ENCODE measurements around the gene LYRM1. TPM values are rescaled to one million over a fixed set of nuclear protein-coding genes. Genes with fewer than 3 reads are reported as not detected.

LYRM1 gene
- polyA plus RNA-seq, 1 of the 3 experiments (the other 2 are of a cell fraction), result 18.1 TPM

DNA sequence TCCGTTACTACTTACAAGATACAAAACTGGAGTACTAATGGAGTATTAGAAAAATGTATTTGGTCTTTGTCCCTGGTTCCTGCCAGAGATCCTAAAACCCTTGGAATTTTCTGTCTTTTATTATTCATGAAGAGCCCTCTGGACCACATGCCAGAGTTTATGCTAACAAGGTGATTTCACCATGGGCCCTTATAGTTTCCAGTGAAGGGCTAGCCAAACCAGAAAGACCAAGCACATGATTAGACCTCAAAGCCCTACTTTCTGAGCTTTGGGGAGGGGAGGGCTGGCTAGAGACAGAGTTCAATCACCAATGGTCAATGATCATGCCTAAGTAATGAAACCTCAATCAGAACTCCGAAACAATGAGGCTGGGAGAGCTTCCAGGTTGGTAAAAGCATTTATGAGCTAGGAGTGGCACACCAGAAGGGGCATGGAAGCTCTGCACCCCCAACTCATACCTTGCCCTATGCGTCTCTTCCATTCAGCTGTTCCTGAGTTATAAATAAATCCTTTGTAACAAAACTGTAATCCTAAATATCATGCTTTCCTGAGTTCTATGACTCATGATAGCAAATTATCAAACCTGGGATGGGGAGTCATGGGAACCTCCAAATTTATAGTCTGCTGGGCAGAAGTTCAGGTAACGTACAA is 10.8 kb upstream of the LYRM1 start (continued):
- TF ChIP-seq, protein P1, sequence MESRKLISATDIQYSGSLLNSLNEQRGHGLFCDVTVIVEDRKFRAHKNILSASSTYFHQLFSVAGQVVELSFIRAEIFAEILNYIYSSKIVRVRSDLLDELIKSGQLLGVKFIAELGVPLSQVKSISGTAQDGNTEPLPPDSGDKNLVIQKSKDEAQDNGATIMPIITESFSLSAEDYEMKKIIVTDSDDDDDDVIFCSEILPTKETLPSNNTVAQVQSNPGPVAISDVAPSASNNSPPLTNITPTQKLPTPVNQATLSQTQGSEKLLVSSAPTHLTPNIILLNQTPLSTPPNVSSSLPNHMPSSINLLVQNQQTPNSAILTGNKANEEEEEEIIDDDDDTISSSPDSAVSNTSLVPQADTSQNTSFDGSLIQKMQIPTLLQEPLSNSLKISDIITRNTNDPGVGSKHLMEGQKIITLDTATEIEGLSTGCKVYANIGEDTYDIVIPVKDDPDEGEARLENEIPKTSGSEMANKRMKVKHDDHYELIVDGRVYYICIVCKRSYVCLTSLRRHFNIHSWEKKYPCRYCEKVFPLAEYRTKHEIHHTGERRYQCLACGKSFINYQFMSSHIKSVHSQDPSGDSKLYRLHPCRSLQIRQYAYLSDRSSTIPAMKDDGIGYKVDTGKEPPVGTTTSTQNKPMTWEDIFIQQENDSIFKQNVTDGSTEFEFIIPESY (IDR thresholded peaks at IDR 0.05; ENCODE audit: borderline replicate concordance, low read depth), result no peak

DNA sequence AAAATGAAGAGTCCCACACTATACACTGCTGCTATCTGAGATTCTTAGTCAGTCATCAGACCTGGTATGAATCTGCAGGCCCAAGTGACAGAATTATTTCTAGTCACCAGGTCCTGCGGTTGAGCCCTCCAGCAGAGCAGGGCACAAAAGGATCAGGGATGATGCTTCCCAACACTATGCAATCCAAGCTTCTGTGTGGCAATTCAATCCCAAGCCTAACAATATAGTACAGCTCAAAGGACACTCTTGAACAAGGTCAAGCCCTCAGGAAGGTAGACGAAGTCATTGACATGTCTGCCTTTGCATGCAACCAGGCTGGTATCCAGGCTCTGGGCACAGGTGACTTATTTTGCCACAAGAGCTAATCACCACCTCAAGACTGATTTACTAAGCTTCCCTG is 6.2 kb upstream of the LYRM1 start:
- Histone ChIP-seq H3K9me3 (no peaks in the 10 kb centered on the region), H3K4me3 (ENCODE audit: low read depth in 2 of 2, low read length in 1 of 2) (no peak overlapping the region), H2AFZ (ENCODE audit: low read depth) (no peak overlapping the region), H3K4me2 (no peak overlapping the region), H4K20me1 (ENCODE audit: insufficient read depth) (peaks cover 15% of the 10 kb centered on the region), H3K79me2 (ENCODE audit: insufficient read depth) (peaks cover 100% of the 10 kb centered on the region), H3K9ac (no peak overlapping the region), H3F3A (replicated peaks; ENCODE audit: insufficient read depth) (no peaks in the 10 kb centered on the region), H3K27ac (ENCODE audit: low read depth in 2 of 2, low read length in 1 of 2) (no peak overlapping the region), H3K4me1 (ENCODE audit: control insufficient read depth in 1 of 2, insufficient read depth in 2 of 2, low read depth in 1 of 2, low read length in 1 of 2) (peaks cover 0 to 5% of the 10 kb centered on the region in 2 experiments; a peak in 3 of 4 replicates), H3K9me2 (no peaks in the 10 kb centered on the region), H3K36me3 (replicated peaks in 1 of 2; ENCODE audit: control insufficient read depth in 1 of 2, insufficient read depth in 2 of 2, low read length in 1 of 2) (peaks cover 12 to 30% of the 10 kb centered on the region in 2 experiments), H3K27me3 (ENCODE audit: insufficient read depth) (no peaks in the 10 kb centered on the region)
- DNase-seq, result no peak
- POLR2A ChIA-PET, result no interaction called here
- TF ChIP-seq EP300 (IDR thresholded peaks at IDR 0.05; ENCODE audit: borderline replicate concordance in 1 of 2, low read depth in 1 of 2, low read length in 1 of 2) (no peak), RAD21 (IDR thresholded peaks at IDR 0.05; ENCODE audit: low read length) (no peak), SMC3 (IDR thresholded peaks at IDR 0.05; ENCODE audit: low read depth, low read length) (no peak), GABPA (IDR thresholded peaks at IDR 0.05; ENCODE audit: low read depth) (no peak), RXRA (IDR thresholded peaks at IDR 0.05; ENCODE audit: borderline replicate concordance, low read depth) (no peak)
- CTCF ChIA-PET, result no interaction called here
- 77% methylated on average over 2 of the region's 2 CpGs for WGBS (ENCODE audit: low lambda C conversion rate)

DNA sequence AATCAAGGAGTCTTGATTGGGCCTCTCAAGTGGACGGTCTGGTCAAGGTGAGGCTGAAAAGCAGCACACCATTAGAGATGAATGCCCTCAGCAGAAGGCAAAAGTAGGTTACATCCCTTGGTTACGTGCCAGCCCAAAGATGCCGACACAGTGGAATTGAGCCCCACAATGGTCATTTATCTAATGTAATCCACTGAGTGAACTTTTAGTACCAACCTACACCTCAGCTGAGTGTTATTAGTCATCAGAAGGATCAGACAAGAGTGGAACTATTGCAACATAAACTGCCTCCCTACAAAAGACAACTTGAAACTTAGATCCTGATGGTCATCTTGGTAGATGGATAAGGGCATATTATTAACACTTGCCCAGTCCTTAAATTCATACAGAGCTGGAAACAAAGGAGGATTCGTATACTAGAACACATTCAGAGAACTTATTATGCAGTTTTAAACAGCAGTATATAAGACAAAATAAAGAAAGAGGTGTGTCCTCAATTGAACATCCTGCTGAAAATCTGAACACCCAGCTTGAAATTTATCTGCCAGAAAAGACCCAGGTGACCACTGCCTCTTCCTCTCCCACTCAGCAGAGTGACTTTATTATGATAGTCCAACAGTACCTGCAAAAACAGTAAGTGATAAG is 3.2 kb upstream of the LYRM1 start:
- Histone ChIP-seq H3K27me3 (ENCODE audit: insufficient read depth) (no peaks in the 10 kb centered on the region), H3K27ac (ENCODE audit: low read depth in 2 of 2, low read length in 1 of 2) (no peak overlapping the region), H3K9me3 (no peaks in the 10 kb centered on the region), H4K20me1 (ENCODE audit: insufficient read depth) (peaks cover 15% of the 10 kb centered on the region), H3K4me3 (ENCODE audit: low read depth in 2 of 2, low read length in 1 of 2) (no peak overlapping the region), H3K9me2 (no peaks in the 10 kb centered on the region), H3F3A (replicated peaks; ENCODE audit: insufficient read depth) (no peaks in the 10 kb centered on the region), H3K4me1 (ENCODE audit: control insufficient read depth in 1 of 2, insufficient read depth in 2 of 2, low read depth in 1 of 2, low read length in 1 of 2) (peaks cover 0 to 7% of the 10 kb centered on the region in 2 experiments; a peak in 3 of 4 replicates), H3K79me2 (ENCODE audit: insufficient read depth) (peaks cover 91% of the 10 kb centered on the region), H3K36me3 (replicated peaks in 1 of 2; ENCODE audit: control insufficient read depth in 1 of 2, insufficient read depth in 2 of 2, low read length in 1 of 2) (peaks cover 12 to 27% of the 10 kb centered on the region in 2 experiments), H2AFZ (ENCODE audit: low read depth) (no peak overlapping the region), H3K9ac (no peak overlapping the region), H3K4me2 (no peak overlapping the region; the same call in 1 of the 2 replicates)
- ChIA-PET CTCF (interaction anchor here (0.9 to 1.2 kb wide), 2 partner anchors 26 to 91 kb away, joined by 3 read pairs; partner anchors contain the start of genes ERI2 and REXO5), POLR2A (interaction anchor here (0.6 kb wide), 1 partner anchor 50 kb away, joined by 3 read pairs; no protein-coding TSS in a partner anchor)
- WGBS (ENCODE audit: low lambda C conversion rate), result 96% methylated on average over 4 of the region's 4 CpGs
- no peak for DNase-seq
- no peak for TF ChIP-seq FOSL2 (IDR thresholded peaks at IDR 0.05; ENCODE audit: borderline replicate concordance, low read depth)
- no peak for TF ChIP-seq YY1 (IDR thresholded peaks at IDR 0.05; ENCODE audit: low read depth)
- no peak for TF ChIP-seq RCOR1 (IDR thresholded peaks at IDR 0.05; ENCODE audit: low read length)
- TF ChIP-seq GATA2 (CRISPR knock-in tag; IDR thresholded peaks at IDR 0.05), result no peak
- TF ChIP-seq, protein P2, sequence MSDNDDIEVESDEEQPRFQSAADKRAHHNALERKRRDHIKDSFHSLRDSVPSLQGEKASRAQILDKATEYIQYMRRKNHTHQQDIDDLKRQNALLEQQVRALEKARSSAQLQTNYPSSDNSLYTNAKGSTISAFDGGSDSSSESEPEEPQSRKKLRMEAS (IDR thresholded peaks at IDR 0.05; ENCODE audit: low read depth), result no peak
- TF ChIP-seq SMC3 (IDR thresholded peaks at IDR 0.05; ENCODE audit: low read depth, low read length), result no peak
- no peak for TF ChIP-seq TAF1 (IDR thresholded peaks at IDR 0.05; ENCODE audit: borderline replicate concordance, low read depth, low read length)
- no peak for TF ChIP-seq RFX5 (IDR thresholded peaks at IDR 0.05; ENCODE audit: low read length)
- no peak for TF ChIP-seq ELF1 (IDR thresholded peaks at IDR 0.05)
- TF ChIP-seq EP300 (IDR thresholded peaks at IDR 0.05; ENCODE audit: borderline replicate concordance in 1 of 2, low read depth in 1 of 2, low read length in 1 of 2), result no peak
